ENCODE data around the gene JAG1.

The JAG1 gene

DNA sequence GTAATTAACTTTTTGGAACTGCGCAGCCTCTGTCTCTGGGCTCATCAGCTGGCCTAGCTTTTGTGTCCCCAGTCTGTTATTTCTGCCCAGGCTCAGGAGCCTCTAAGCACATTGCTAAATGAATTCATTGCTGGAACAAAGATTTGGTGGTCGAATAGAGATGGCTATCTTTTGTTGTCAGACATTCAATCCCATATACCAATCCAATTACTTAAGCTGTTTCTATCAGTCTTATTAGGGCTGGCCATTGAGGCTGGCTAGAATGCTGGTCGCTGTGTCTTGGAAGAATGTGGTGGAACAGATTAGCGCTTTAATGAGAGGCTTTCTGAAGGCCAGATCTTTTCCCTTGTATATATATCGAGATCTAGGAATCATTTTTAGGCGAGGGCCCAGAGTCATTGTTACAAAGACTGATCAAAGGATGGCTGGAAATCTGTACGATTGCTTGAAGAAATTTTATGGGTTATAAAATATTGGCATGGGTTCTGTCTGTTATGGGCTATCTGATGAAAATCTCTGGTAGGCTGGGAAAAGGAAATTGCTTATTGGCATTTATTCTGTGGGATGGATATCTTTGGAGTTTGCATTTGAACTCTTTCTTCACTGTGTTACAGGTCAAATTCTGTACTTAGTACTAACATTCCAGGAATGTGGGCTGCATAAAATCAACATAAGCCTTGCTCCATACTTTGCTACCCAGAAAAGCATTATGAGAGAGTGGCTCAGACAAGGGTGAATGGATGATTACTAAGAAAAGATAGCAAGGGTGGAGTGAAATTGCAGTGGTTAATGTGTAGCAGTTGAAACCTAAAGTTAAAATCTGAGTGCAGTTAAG lies 34.8 kb upstream of the JAG1 start:
- Histone ChIP-seq H2AFZ (ENCODE audit: low read depth, low read length) (no peak overlapping the region), H3K4me3 (ENCODE audit: low read depth in 1 of 2, low read length in 2 of 2) (no peak overlapping the region), H3K4me2 (ENCODE audit: insufficient read depth, low read length) (no peak overlapping the region), H3K36me3 (ENCODE audit: insufficient read depth, low read length) (no peaks in the 10 kb centered on the region), H3K9ac (ENCODE audit: low read depth, low read length) (no peak overlapping the region), H3K79me2 (ENCODE audit: insufficient read depth, low read length) (no peaks in the 10 kb centered on the region), H3K4me1 (ENCODE audit: insufficient read depth, low read length) (no peaks in the 10 kb centered on the region), H4K20me1 (ENCODE audit: insufficient read depth, low read length) (no peaks in the 10 kb centered on the region), H3K9me3 (ENCODE audit: insufficient read depth, low read length, severe bottlenecking) (no peaks in the 10 kb centered on the region), H3K27me3 (ENCODE audit: insufficient read depth, low read length, poor library complexity) (peaks cover 4% of the 10 kb centered on the region), H3K27ac (ENCODE audit: low read length) (no peak overlapping the region)
- DNase-seq (no peak), ATAC-seq (ENCODE audit: insufficient read depth, low read depth) (no peak)
- TF ChIP-seq CTCF (IDR thresholded peaks at IDR 0.05; ENCODE audit: borderline replicate concordance, extremely low read depth, low read length, poor library complexity, severe bottlenecking) (no peak), EZH2 (IDR thresholded peaks at IDR 0.05; ENCODE audit: borderline replicate concordance, low read depth, low read length, severe bottlenecking) (no peak)

GRCh38 chr20:10707791-10708190 lies 34.0 kb upstream of the JAG1 start:
- no peak for ATAC-seq (ENCODE audit: insufficient read depth, low read depth)
- TF ChIP-seq CTCF (IDR thresholded peaks at IDR 0.05; ENCODE audit: borderline replicate concordance, extremely low read depth, low read length, poor library complexity, severe bottlenecking) = no peak
- TF ChIP-seq EZH2 (IDR thresholded peaks at IDR 0.05; ENCODE audit: borderline replicate concordance, low read depth, low read length, severe bottlenecking) = no peak
- DNase-seq = no peak
- Histone ChIP-seq H3K79me2 (ENCODE audit: insufficient read depth, low read length) (no peaks in the 10 kb centered on the region), H4K20me1 (ENCODE audit: insufficient read depth, low read length) (no peaks in the 10 kb centered on the region), H2AFZ (ENCODE audit: low read depth, low read length) (no peak overlapping the region), H3K36me3 (ENCODE audit: insufficient read depth, low read length) (no peaks in the 10 kb centered on the region), H3K4me1 (ENCODE audit: insufficient read depth, low read length) (no peaks in the 10 kb centered on the region), H3K4me2 (ENCODE audit: insufficient read depth, low read length) (no peak overlapping the region), H3K27ac (ENCODE audit: low read length) (no peak overlapping the region), H3K4me3 (ENCODE audit: low read depth in 1 of 2, low read length in 2 of 2) (no peak overlapping the region), H3K9me3 (ENCODE audit: insufficient read depth, low read length, severe bottlenecking) (no peaks in the 10 kb centered on the region), H3K9ac (ENCODE audit: low read depth, low read length) (no peak overlapping the region), H3K27me3 (ENCODE audit: insufficient read depth, low read length, poor library complexity) (no peaks in the 10 kb centered on the region)

GRCh38 chr20:10707068-10707467 lies 33.3 kb upstream of the JAG1 start:
- H3K9ac ChIP-seq (ENCODE audit: low read depth, low read length) = no peak overlapping the region
- H4K20me1 ChIP-seq (ENCODE audit: insufficient read depth, low read length) = no peaks in the 10 kb centered on the region
- no peak overlapping the region for H3K27ac ChIP-seq (ENCODE audit: low read length)
- H3K27me3 ChIP-seq (ENCODE audit: insufficient read depth, low read length, poor library complexity) = no peaks in the 10 kb centered on the region
- TF ChIP-seq CTCF (IDR thresholded peaks at IDR 0.05; ENCODE audit: borderline replicate concordance, extremely low read depth, low read length, poor library complexity, severe bottlenecking) = no peak
- TF ChIP-seq EZH2 (IDR thresholded peaks at IDR 0.05; ENCODE audit: borderline replicate concordance, low read depth, low read length, severe bottlenecking) = no peak
- H3K79me2 ChIP-seq (ENCODE audit: insufficient read depth, low read length) = no peaks in the 10 kb centered on the region
- no peaks in the 10 kb centered on the region for H3K36me3 ChIP-seq (ENCODE audit: insufficient read depth, low read length)
- H3K4me3 ChIP-seq (ENCODE audit: low read depth in 1 of 2, low read length in 2 of 2) = no peak overlapping the region
- no peak overlapping the region for H2AFZ ChIP-seq (ENCODE audit: low read depth, low read length)
- H3K4me2 ChIP-seq (ENCODE audit: insufficient read depth, low read length) = no peak overlapping the region
- DNase-seq = no peak
- no peaks in the 10 kb centered on the region for H3K9me3 ChIP-seq (ENCODE audit: insufficient read depth, low read length, severe bottlenecking)
- ATAC-seq (ENCODE audit: insufficient read depth, low read depth) = no peak
- no peaks in the 10 kb centered on the region for H3K4me1 ChIP-seq (ENCODE audit: insufficient read depth, low read length)
